Activated T-cell treated with anti-CD3 and anti-CD28 coated beads for 48 hours (primary cell): ENCODE measurements around the gene TNFRSF8.
"Not testable (repeated sequence)": the region's sequence is repeated elsewhere in the genome, so short reads cannot be mapped to it uniquely, and the experiment has no call there.

Source experiments
- DNase-seq: peaks from one replicate; pipeline ENCODE4 v3.0.0-alpha.2; 2020; ENCODE audit warnings: low read depth

The TNFRSF8 gene

DNA sequence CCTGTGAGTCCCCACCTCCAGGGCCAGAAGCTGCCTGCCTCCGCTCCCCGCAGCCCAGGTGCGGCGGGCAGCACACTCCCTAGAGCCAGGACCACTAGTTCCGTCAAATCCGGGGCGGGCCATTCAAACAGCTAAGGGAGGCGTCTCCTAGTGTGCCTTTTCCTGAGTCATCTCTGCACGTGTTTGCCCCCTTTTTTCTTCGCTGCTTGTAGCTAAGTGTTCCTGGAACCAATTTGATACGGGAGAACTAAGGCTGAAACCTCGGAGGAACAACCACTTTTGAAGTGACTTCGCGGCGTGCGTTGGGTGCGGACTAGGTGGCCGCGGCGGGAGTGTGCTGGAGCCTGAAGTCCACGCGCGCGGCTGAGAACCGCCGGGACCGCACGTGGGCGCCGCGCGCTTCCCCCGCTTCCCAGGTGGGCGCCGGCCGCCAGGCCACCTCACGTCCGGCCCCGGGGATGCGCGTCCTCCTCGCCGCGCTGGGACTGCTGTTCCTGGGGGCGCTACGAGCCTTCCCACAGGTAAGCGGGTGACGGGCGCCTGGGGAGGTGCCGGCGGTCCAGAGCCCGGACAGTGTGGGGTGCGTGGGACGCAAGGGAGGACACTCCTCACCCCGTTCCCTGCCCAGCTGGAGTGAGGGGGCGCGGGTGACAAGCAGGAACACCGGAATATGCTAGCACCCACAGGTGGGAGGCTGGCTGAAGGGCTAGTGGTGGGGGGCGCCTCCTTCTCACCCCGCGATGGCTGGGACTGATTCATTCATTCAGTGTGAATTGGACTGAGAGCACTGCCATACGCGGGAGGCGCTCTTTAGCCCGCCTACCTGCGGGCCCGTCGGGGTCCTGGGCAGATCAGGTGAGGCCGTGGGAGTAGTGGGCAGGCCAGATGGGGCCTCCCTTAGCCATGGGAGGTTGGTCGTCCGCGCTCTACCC is at the start of gene TNFRSF8:
TNFRSF8 (plus strand) TSS at position 163 of the 932 bp plus-strand sequence; CDS start at position 459, 296 bp downstream.
- DNase-seq, result peak; percentile 47

- DNase-seq, result no peak
Observed at GRCh38 chr1:12014141-12014991, 48.7 kb upstream of the TNFRSF8 start.

DNA sequence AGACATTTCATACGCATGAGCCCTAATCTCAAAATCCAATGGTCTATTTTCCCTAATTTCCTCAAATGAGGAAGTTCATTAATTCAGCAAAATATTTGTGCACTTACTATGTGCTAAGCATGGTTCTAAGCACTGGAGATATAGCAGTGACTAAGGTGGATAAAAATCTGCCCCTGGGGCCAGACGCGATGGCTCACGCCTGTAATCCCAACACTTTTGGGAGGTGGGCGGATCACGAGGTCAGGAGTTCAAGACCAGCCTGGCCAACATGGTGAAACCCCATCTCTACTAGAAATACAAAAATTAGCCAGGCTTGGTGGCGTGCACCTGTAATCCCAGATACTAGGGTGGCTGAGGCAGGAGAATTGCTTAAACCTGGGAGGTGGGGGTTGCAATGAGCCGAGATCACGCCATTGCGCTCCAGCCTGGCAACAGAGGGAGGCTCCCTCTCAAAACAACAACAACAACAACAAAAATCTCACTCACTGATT is 48.1 kb upstream of the TNFRSF8 start:
- no peak for DNase-seq

GRCh38 chr1:12015499-12015898 is 47.6 kb upstream of the TNFRSF8 start:
- no peak for DNase-seq

- DNase-seq, result no peak
Observed at GRCh38 chr1:12016182-12016581, 46.9 kb upstream of the TNFRSF8 start.

DNA sequence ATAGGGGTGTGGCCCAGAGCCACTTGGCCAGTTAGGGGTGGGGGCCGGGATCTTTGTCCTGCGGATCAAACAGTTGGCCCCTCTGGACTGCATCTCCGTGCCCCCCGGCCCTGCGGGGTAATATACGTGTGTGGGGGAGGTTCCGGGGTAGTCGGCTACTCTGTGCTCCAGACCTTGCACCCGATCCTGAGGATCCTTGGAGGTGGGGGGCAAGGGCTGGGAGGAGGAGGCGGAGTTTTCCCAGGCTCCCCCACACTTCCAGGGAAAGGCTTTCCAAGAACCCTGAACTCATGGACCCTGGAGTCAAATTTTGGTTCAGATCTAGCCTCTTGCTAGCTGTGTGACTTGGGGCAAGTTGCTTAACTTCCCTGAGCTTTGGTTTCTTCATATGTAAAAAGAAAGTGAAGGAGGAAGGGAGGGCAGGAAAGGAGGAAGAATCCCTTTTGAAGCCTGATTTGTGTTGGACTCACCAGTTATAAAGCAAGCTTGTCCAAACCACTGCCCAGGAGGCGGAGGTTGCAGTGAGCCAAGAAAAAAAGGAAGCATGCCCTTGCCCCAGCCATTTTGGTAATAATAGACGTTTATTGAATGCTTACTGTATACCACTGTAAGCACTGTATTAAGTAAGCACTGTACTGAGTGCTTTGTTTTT is 43.1 kb upstream of the TNFRSF8 start:
- DNase-seq, result no peak

- no peak for DNase-seq
Observed at GRCh38 chr1:12021616-12022015, 41.5 kb upstream of the TNFRSF8 start.

DNA sequence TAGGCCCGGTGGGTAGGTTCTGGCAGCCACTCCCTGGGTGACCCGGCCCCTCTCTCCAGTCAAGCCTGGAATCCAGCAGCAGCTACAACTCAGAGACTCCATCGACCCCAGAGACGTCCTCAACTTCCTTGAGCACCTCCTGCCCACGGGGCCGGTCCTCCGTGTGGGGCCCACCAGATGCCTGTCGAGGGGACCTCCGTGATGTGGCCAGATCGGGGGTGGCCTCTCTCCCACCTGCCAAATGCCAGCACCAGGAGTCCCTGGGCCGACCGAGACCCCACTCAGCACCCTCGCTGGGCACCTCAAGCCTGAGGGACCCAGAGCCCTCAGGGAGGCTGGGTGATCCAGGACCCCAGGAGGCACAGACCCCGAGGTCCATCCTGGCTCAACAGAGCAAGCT is 41.1 kb upstream of the TNFRSF8 start:
- DNase-seq, result no peak

DNA sequence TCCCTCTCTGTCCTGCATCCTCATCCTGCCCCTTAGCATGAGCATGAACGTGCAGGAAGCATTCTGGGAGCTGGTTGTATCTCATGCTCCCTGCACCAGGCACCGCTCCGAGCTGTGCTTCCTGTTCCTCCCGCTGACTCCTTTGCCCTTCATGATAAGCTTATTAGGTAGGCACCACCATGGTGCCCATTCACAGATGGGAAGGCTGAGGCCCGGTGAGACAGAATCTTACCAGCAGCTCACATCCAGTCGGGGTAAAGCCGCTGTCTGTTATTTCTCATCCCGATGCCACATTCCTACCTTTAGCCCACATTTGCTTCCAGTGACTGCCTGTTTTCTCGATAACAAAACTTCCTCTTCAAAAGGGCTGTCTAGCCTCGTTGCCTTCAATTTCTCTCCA is 36.5 kb upstream of the TNFRSF8 start:
- no peak for DNase-seq

DNA sequence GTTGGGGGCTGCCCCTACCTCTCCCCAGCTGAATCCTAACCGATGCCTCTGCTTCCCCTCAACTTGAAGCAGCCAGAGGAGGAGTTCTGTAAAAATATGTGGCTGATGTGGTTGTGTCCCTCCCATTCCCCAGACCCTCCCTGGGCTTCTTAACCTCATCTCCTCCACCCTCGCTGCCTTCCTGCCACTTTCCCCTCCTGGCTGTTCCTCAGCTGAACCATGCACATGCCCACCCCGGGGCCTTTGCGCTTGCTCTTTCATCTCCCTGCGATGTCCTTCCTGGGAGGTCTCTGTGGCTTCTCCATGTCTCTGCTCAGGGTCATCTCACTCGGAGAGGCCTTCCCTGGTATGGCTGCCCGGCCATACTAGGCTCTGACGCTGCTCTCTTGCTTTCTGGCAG is 34.9 kb upstream of the TNFRSF8 start:
- no peak for DNase-seq

GRCh38 chr1:12028957-12029511 is 34.1 kb upstream of the TNFRSF8 start:
- no peak for DNase-seq

GRCh38 chr1:12029720-12030339 is 33.3 kb upstream of the TNFRSF8 start:
- no peak for DNase-seq

DNA sequence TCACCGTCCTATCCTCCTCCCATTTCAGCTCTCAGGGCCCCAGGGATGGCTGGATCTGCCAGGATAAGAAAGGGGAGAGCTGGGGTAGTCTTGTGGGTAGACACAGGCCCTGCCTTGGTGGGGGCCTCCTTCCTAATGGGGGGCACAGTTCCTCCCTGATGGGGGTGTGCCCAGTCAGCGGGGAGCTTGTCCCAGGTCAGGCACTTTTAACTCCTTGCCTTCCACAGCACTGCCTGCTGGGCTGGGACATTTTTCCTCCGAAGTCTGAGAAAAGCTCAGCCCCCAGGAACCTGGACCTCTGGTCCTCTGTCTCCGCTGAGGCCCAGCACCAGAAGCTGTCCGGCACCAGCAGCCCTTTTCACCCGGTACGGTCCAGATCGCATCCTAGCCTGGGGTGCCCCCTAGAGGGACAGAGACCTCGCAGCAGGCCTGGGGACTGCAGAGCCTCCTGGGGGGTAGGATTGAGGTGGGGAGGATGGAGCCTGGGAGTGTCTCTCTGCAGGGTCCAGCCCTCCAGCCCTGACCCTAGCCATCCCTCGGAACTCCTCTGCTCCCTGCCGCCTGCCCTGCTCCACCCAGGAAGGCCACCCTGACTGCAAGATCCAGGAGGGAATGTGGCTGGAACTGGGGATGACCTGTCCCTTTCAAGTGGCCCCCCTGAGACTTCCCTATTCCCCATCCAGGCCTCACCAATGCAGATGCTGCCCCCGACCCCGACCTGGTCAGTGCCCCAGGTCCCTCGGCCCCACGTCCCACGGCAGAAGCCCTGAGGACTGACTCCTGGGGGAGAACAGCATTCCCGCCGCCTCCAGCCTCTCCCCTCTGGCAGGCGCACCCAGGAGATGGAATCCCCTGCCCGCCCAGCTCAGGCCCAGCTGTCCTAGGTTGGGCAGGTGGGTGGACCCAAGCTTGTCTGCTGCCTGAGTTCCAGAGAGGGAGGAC is 31.8 kb upstream of the TNFRSF8 start:
- no peak for DNase-seq

GRCh38 chr1:12032161-12032621 is 30.9 kb upstream of the TNFRSF8 start:
- DNase-seq, result no peak

GRCh38 chr1:12033441-12033840 is 29.7 kb upstream of the TNFRSF8 start:
- not testable (repeated sequence) for DNase-seq

DNA sequence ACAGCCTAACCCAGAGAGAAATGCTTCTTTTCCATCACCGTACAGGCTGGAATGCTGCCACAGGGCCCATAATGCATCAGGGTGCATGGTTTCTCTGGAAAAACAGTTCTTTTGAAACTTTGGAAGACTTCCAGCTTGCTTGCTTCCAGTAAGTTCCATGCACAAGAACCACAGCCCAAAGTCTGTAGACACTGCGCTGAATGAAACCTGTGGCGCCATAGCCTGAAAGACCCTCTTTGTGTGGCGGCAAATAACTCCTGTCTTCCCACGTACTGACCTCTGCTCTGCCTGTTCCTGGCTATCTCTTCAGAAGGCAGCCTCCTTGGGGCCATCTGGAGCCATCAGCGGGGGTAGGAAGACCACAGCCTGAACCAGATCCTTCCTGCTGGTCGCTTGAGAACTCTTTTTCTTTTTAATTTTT is 28.7 kb upstream of the TNFRSF8 start:
- DNase-seq, result no peak

DNA sequence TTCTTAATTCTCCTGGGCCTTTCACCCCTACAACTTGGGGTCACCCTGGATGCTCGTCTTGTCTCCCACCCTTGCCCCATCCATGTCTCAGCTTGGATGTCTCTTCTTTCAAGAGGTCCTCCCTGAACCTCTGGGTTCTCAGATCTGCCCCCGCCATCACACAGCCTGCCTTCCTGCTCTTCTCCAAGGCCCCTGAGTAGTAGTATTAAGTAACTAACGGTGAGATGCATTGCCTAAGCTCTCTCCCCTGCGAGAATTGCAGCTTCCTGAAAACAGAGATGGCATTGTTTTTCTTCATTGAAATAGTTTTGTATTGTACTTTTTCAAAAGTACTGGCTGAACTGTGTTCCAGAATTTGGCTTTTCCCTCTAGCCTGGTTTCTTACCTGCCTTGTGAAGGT is 27.8 kb upstream of the TNFRSF8 start:
- DNase-seq, result no peak

- DNase-seq, result no peak
Observed at GRCh38 chr1:12037486-12038355, 25.4 kb upstream of the TNFRSF8 start.
